ENCODE measurements around the gene CTNNA2.

DNA sequence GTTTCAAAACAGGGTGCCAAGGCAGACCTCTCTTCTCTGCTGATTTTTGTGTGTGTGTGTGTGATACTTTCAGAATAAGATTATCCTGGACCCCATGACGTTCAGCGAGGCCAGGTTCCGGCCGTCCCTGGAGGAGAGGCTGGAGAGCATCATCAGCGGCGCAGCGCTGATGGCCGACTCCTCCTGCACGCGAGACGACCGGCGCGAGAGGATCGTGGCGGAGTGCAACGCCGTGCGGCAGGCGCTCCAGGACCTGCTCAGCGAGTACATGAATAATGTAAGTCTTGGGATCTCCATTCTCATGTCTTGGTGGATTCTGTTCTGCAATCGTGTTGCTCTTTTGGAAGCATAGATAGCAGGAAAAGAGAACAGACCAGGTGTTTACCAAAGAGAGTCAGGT is 396.7 kb downstream of the CTNNA2 start:
- TF ChIP-seq, protein P1, sequence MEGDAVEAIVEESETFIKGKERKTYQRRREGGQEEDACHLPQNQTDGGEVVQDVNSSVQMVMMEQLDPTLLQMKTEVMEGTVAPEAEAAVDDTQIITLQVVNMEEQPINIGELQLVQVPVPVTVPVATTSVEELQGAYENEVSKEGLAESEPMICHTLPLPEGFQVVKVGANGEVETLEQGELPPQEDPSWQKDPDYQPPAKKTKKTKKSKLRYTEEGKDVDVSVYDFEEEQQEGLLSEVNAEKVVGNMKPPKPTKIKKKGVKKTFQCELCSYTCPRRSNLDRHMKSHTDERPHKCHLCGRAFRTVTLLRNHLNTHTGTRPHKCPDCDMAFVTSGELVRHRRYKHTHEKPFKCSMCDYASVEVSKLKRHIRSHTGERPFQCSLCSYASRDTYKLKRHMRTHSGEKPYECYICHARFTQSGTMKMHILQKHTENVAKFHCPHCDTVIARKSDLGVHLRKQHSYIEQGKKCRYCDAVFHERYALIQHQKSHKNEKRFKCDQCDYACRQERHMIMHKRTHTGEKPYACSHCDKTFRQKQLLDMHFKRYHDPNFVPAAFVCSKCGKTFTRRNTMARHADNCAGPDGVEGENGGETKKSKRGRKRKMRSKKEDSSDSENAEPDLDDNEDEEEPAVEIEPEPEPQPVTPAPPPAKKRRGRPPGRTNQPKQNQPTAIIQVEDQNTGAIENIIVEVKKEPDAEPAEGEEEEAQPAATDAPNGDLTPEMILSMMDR (conservative IDR thresholded peaks at IDR 0.05 in 1 of 2, IDR thresholded peaks at IDR 0.05 in 1 of 2; ENCODE audit: extremely low read depth in 1 of 2, insufficient read depth in 1 of 2, low read depth in 1 of 2, low read length in 2 of 2): no peak
- TF ChIP-seq EZH2 (IDR thresholded peaks at IDR 0.05; ENCODE audit: borderline replicate concordance, low read length): no peak

Measured in mammary epithelial cell (primary cell).